HG03175 (cell line): ENCODE data around the gene ZNF441.
"Not testable (repeated sequence)": the region's sequence is repeated elsewhere in the genome, so short reads cannot be mapped to it uniquely, and the experiment has no call there.

Experiments
- ATAC-seq: cut with Tn5 transposase; IDR thresholded peaks from one replicate; pipeline ENCODE4 v1.9.1; 2021; ENCODE audit warnings: mild to moderate bottlenecking, moderate library complexity; ENCODE audit not compliant: unreplicated experiment

The ZNF441 gene

GRCh38 chr19:11766597-11767591 is at the start of gene ZNF441:
ZNF441 (plus strand) TSS chr19:11767000; CDS start chr19:11767194, 194 bp downstream.
- peak; percentile 93 for ATAC-seq

- no peak for ATAC-seq
Measured at GRCh38 chr19:11721681-11722080, 45.1 kb upstream of the ZNF441 start.

GRCh38 chr19:11722414-11722813 is 44.4 kb upstream of the ZNF441 start:
- no peak for ATAC-seq

GRCh38 chr19:11729586-11729985 is 37.2 kb upstream of the ZNF441 start:
- no peak for ATAC-seq

- no peak for ATAC-seq
Measured at GRCh38 chr19:11735375-11735774, 31.4 kb upstream of the ZNF441 start.

- no peak for ATAC-seq
Measured at GRCh38 chr19:11736696-11737095, 30.1 kb upstream of the ZNF441 start.

GRCh38 chr19:11737964-11738745 is 28.6 kb upstream of the ZNF441 start:
- peak; percentile 41 for ATAC-seq

- ATAC-seq: peak; percentile 90
Measured at GRCh38 chr19:11738746-11739620, 27.8 kb upstream of the ZNF441 start, which contains the start of gene ZNF823. ZNF823 (minus strand) TSS chr19:11738946; CDS start chr19:11738819, 127 bp downstream.

GRCh38 chr19:11745869-11746268 is 20.9 kb upstream of the ZNF441 start:
- no peak for ATAC-seq

- no peak for ATAC-seq
Measured at GRCh38 chr19:11747277-11747676, 19.5 kb upstream of the ZNF441 start.

GRCh38 chr19:11749751-11750150 is 17.0 kb upstream of the ZNF441 start:
- no peak for ATAC-seq

GRCh38 chr19:11752244-11752736 is 14.5 kb upstream of the ZNF441 start:
- no peak for ATAC-seq

- no peak for ATAC-seq
Measured at GRCh38 chr19:11754663-11755062, 12.1 kb upstream of the ZNF441 start.

- ATAC-seq: no peak
Measured at GRCh38 chr19:11756965-11757364, 9.8 kb upstream of the ZNF441 start.

GRCh38 chr19:11759805-11760204 is 7.0 kb upstream of the ZNF441 start:
- ATAC-seq: no peak

GRCh38 chr19:11763117-11763516 is 3.7 kb upstream of the ZNF441 start:
- ATAC-seq: no peak

- no peak for ATAC-seq
Measured at GRCh38 chr19:11763611-11764010, 3.2 kb upstream of the ZNF441 start.

- ATAC-seq: peak; percentile 38
Measured at GRCh38 chr19:11767633-11768133, 883 bp downstream of the ZNF441 start.

GRCh38 chr19:11769995-11770394 is 3.2 kb downstream of the ZNF441 start:
- ATAC-seq: no peak

GRCh38 chr19:11771520-11771919 is 4.7 kb downstream of the ZNF441 start:
- ATAC-seq: not testable (repeated sequence)
